ENCODE measurements around the gene ASXL3.

GRCh38 chr18:33606621-33607020, 28.6 kb downstream of the ASXL3 start:
- TF ChIP-seq CTCF (IDR thresholded peaks at IDR 0.05; ENCODE audit: low read length) (no peak), EZH2 (IDR thresholded peaks at IDR 0.05; ENCODE audit: borderline replicate concordance, low read length) (no peak)

All from OCI-LY1 (cell line).